Gastrocnemius medialis (tissue), 4 donors: ENCODE results near the gene ADH6.

Experiments used
- POLR2A ChIP-seq, 2 donors: fragments of 450-650 bp; IDR thresholded peaks; one replicate each; pipeline ENCODE4 v1.6.1; 2017; ENCODE audit warnings: antibody characterized with exemption in 2 of 2, mild to moderate bottlenecking in 2 of 2, moderate library complexity in 2 of 2
- TF ChIP-seq, protein P1 (sequence below), 5 experiments: fragments of 450-650 bp in 3 of 5; fragments of 200-600 bp in 2 of 5; sonication (generic) in 2 of 5; IDR thresholded peaks in 4 of 5; conservative IDR thresholded peaks in 1 of 5; 1 replicate in 4 of 5; 2 replicates in 1 of 5; pipeline ENCODE4 v1.5.1; 2016 to 2019; ENCODE audit warnings: antibody characterized with exemption in 5 of 5, mild to moderate bottlenecking in 3 of 5, moderate library complexity in 3 of 5

DNA sequence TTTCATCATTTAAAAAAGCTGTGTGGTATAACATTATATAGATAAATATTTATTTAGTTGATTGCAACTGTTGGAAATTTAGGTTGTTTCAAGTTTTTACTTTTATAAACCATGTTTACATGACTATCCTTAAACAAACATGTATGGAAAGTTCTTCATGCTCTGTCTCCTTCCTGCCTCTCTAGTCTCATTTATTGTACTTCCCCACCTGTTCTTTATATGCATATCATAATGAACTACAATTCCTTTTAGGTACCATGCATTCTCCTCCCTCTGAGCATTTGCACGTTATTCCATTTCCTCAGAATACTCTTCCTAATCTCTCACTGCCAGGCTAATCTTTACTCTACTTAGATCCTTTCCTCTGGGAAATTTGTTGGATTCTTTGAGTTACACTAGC, 16.9 kb upstream of the ADH6 start:
- TF ChIP-seq, protein P1, sequence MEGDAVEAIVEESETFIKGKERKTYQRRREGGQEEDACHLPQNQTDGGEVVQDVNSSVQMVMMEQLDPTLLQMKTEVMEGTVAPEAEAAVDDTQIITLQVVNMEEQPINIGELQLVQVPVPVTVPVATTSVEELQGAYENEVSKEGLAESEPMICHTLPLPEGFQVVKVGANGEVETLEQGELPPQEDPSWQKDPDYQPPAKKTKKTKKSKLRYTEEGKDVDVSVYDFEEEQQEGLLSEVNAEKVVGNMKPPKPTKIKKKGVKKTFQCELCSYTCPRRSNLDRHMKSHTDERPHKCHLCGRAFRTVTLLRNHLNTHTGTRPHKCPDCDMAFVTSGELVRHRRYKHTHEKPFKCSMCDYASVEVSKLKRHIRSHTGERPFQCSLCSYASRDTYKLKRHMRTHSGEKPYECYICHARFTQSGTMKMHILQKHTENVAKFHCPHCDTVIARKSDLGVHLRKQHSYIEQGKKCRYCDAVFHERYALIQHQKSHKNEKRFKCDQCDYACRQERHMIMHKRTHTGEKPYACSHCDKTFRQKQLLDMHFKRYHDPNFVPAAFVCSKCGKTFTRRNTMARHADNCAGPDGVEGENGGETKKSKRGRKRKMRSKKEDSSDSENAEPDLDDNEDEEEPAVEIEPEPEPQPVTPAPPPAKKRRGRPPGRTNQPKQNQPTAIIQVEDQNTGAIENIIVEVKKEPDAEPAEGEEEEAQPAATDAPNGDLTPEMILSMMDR (IDR thresholded peaks at IDR 0.05 in 4 of 5, conservative IDR thresholded peaks at IDR 0.05 in 1 of 5): no peak
- TF ChIP-seq POLR2A (IDR thresholded peaks at IDR 0.05): no peak
